H1 (cell line): ENCODE results near the gene RNF123. TPM values are rescaled to one million over a fixed set of nuclear protein-coding genes. Genes with fewer than 3 reads are reported as not detected.

ENCODE experiments used
- CTCF ChIA-PET: fragments of 300-600 bp; sonication (Branson Sonifier 250); formaldehyde crosslinking; loops from one replicate; lab custom pipeline; 2021; ENCODE audit not compliant: partially characterized antibody; lab: Charles Lee
- POLR2A ChIA-PET: fragments of 300-600 bp; sonication (Branson Sonifier 250); formaldehyde crosslinking; loops from one replicate; lab custom pipeline; 2021; ENCODE audit warnings: inconsistent platforms; ENCODE audit not compliant: partially characterized antibody; lab: Charles Lee
- DNase-seq, 2 experiments: peaks; one replicate each; pipeline versions ENCODE4 v3.0.0 to v3.0.0-alpha.2; 2010 to 2022; ENCODE audit warnings: low spot score in 2 of 2, low read depth in 1 of 2, mixed read lengths in 1 of 2
- FAIRE-seq: peaks from 2 replicates; lab custom pipeline; 2011; peaks lifted over from hg19 to GRCh38; lab: Jason Lieb, UNC
- H2AFZ ChIP-seq: 2 replicates; pipeline ENCODE4 v1.8.1; 2012; ENCODE audit warnings: low read length, inconsistent platforms
- H2AK5ac ChIP-seq: 2 replicates; pipeline ENCODE4 v1.6.1; 2013; ENCODE audit warnings: low read depth, low read length
- H2BK120ac ChIP-seq: replicated peaks from 2 replicates; pipeline ENCODE3; 2013; ENCODE audit warnings: low read depth, low read length, inconsistent platforms
- H2BK12ac ChIP-seq: 2 replicates; pipeline ENCODE4 v1.6.1; 2013; ENCODE audit warnings: low read depth, low read length
- H2BK15ac ChIP-seq: 2 replicates; pipeline ENCODE4 v1.6.1; 2013; ENCODE audit warnings: low read length
- H2BK20ac ChIP-seq: 2 replicates; pipeline ENCODE4 v1.6.1; 2013; ENCODE audit warnings: low read length
- H2BK5ac ChIP-seq: 2 replicates; pipeline ENCODE4 v1.6.1; 2013; ENCODE audit warnings: low read depth, low read length
- H3K14ac ChIP-seq: 2 replicates; pipeline ENCODE4 v1.6.1; 2013; ENCODE audit warnings: inconsistent platforms; ENCODE audit not compliant: insufficient read length
- H3K18ac ChIP-seq: 2 replicates; pipeline ENCODE4 v1.6.1; 2013; ENCODE audit warnings: low read length; ENCODE audit errors: extremely low read depth
- H3K23ac ChIP-seq: 2 replicates; pipeline ENCODE4 v1.6.1; 2013; ENCODE audit warnings: inconsistent platforms; ENCODE audit not compliant: insufficient read length
- H3K23me2 ChIP-seq: 2 replicates; pipeline ENCODE4 v1.6.1; 2013; ENCODE audit warnings: low read depth, low read length
- H3K27ac ChIP-seq: 2 replicates; pipeline ENCODE4 v1.6.1; 2011; ENCODE audit warnings: low read depth, low read length, inconsistent platforms
- H3K27me3 ChIP-seq, 4 experiments: replicated peaks in 1 of 4; 1 replicate in 1 of 4; 2 replicates in 3 of 4; pipeline versions ENCODE4 v1.6.1 to v1.8.1; 2011 to 2013; ENCODE audit warnings: low read length in 3 of 4, mild to moderate bottlenecking in 3 of 4, inconsistent platforms in 2 of 4, mixed read lengths in 2 of 4, moderate library complexity in 1 of 4; ENCODE audit not compliant: control insufficient read depth in 3 of 4, insufficient read depth in 3 of 4; ENCODE audit errors: extremely low read depth in 1 of 4
- H3K36me3 ChIP-seq, 4 experiments: 2 replicates each; pipeline versions ENCODE4 v1.6.1 to v1.8.1; 2011 to 2013; ENCODE audit warnings: mild to moderate bottlenecking in 4 of 4, low read length in 3 of 4, moderate library complexity in 2 of 4, control low read depth in 1 of 4, inconsistent platforms in 1 of 4; ENCODE audit not compliant: insufficient read depth in 4 of 4, control insufficient read depth in 2 of 4
- H3K4ac ChIP-seq: replicated peaks from 2 replicates; pipeline ENCODE3; 2013; ENCODE audit warnings: low read length, low read depth, mixed read lengths, inconsistent platforms; ENCODE audit not compliant: insufficient read length
- H3K4me1 ChIP-seq, 4 experiments: replicated peaks in 1 of 4; 1 replicate in 1 of 4; 2 replicates in 3 of 4; pipeline versions ENCODE4 v1.6.1 to v1.8.1; 2011 to 2013; ENCODE audit warnings: low read length in 3 of 4, inconsistent platforms in 2 of 4, mixed read lengths in 1 of 4; ENCODE audit not compliant: insufficient read depth in 4 of 4, control insufficient read depth in 3 of 4
- H3K4me2 ChIP-seq, 2 experiments: 2 replicates each; pipeline versions ENCODE4 v1.6.1 to v1.8.1; 2011 to 2013; ENCODE audit warnings: low read depth in 2 of 2, low read length in 2 of 2, control low read depth in 1 of 2, inconsistent platforms in 1 of 2, mild to moderate bottlenecking in 1 of 2; ENCODE audit not compliant: insufficient read depth in 1 of 2
- H3K4me3 ChIP-seq, 4 experiments: fragments of 200-600, 300-600 bp in 1 of 4; sonication (generic), shearing (Covaris generic), sonication (Bioruptor Twin) in 1 of 4; 2 replicates each; pipeline versions ENCODE4 v1.5.1 to v1.8.1; 2011 to 2016; ENCODE audit warnings: low read length in 4 of 4, low read depth in 3 of 4, control low read depth in 2 of 4, inconsistent platforms in 2 of 4, mild to moderate bottlenecking in 2 of 4, mixed read lengths in 1 of 4, moderate library complexity in 1 of 4; ENCODE audit not compliant: insufficient read depth in 2 of 4; ENCODE audit errors: extremely low read depth in 1 of 4
- H3K56ac ChIP-seq: replicated peaks from 2 replicates; pipeline ENCODE3; 2013; ENCODE audit warnings: low read depth, mild to moderate bottlenecking, mixed read lengths, low read length, inconsistent platforms; ENCODE audit not compliant: insufficient read length
- H3K79me1 ChIP-seq: 2 replicates; pipeline ENCODE4 v1.6.1; 2013; ENCODE audit warnings: low read depth, low read length, control low read depth
- H3K79me2 ChIP-seq, 2 experiments: 2 replicates each; pipeline versions ENCODE4 v1.6.1 to v1.8.1; 2012 to 2013; ENCODE audit warnings: low read length in 2 of 2, mild to moderate bottlenecking in 2 of 2, inconsistent platforms in 1 of 2; ENCODE audit not compliant: insufficient read depth in 2 of 2, control insufficient read depth in 1 of 2
- H3K9ac ChIP-seq, 4 experiments: replicated peaks in 1 of 4; 1 replicate in 1 of 4; 2 replicates in 3 of 4; pipeline versions ENCODE4 v1.6.1 to v1.8.1; 2011 to 2013; ENCODE audit warnings: low read depth in 3 of 4, low read length in 3 of 4, control low read depth in 2 of 4, mild to moderate bottlenecking in 2 of 4, moderate library complexity in 2 of 4, inconsistent platforms in 1 of 4; ENCODE audit errors: extremely low read depth in 1 of 4
- H3K9me3 ChIP-seq, 2 experiments: 2 replicates each; pipeline versions ENCODE4 v1.6.1 to v1.8.1; 2012 to 2013; ENCODE audit warnings: mild to moderate bottlenecking in 2 of 2, moderate library complexity in 2 of 2, control low read depth in 1 of 2, inconsistent platforms in 1 of 2, low read depth in 1 of 2, low read length in 1 of 2, mixed read lengths in 1 of 2; ENCODE audit not compliant: insufficient read depth in 2 of 2
- H4K20me1 ChIP-seq, 2 experiments: replicated peaks in 1 of 2; 2 replicates each; pipeline versions ENCODE3 to v1.8.1; 2011 to 2013; ENCODE audit warnings: inconsistent platforms in 2 of 2, low read length in 2 of 2, mild to moderate bottlenecking in 1 of 2; ENCODE audit not compliant: insufficient read depth in 2 of 2, control insufficient read depth in 1 of 2
- H4K5ac ChIP-seq: 2 replicates; pipeline ENCODE4 v1.6.1; 2013; ENCODE audit warnings: low read length, low read depth, mixed read lengths, inconsistent platforms; ENCODE audit not compliant: insufficient read length
- H4K8ac ChIP-seq: 2 replicates; pipeline ENCODE4 v1.8.0; 2013; ENCODE audit warnings: mild to moderate bottlenecking, moderate library complexity, low read length, inconsistent platforms; ENCODE audit not compliant: insufficient read depth; ENCODE audit errors: extremely low read depth
- H4K91ac ChIP-seq: replicated peaks from 2 replicates; pipeline ENCODE3; 2013; ENCODE audit warnings: low read length, mixed read lengths, inconsistent platforms; ENCODE audit not compliant: insufficient read length
- CREB1 ChIP-seq: IDR thresholded peaks from 2 replicates; pipeline ENCODE4 v1.6.1; 2012; ENCODE audit warnings: inconsistent platforms
- EP300 ChIP-seq, 2 experiments: IDR thresholded peaks; 1 replicate in 1 of 2; 2 replicates in 1 of 2; pipeline ENCODE4 v1.6.1; 2011 to 2012; ENCODE audit warnings: low read depth in 2 of 2, low read length in 2 of 2, mild to moderate bottlenecking in 2 of 2, borderline replicate concordance in 1 of 2, inconsistent platforms in 1 of 2, moderate library complexity in 1 of 2
- NANOG ChIP-seq: IDR thresholded peaks from 2 replicates; pipeline ENCODE4 v1.6.1; 2011; ENCODE audit warnings: low read length, low read depth, mild to moderate bottlenecking, inconsistent platforms; ENCODE audit not compliant: insufficient read depth, poor library complexity, severe bottlenecking
- RXRA ChIP-seq: IDR thresholded peaks from 2 replicates; pipeline ENCODE4 v1.6.1; 2011; ENCODE audit warnings: low read depth, mild to moderate bottlenecking, low read length, moderate library complexity; ENCODE audit not compliant: insufficient read depth
- WGBS, 2 experiments: shearing (Covaris generic) in 1 of 2; methylation state at CpG; one replicate each; pipeline versions ENCODE4 v1.1.6 to v1.1.7; 2013 to 2015; ENCODE audit warnings: low lambda C conversion rate in 2 of 2, mixed read lengths in 2 of 2, inconsistent platforms in 1 of 2, low coverage in 1 of 2, missing lambda C conversion rate in 1 of 2; ENCODE audit not compliant: insufficient replicate concordance in 2 of 2, insufficient coverage in 1 of 2, insufficient read length in 1 of 2; ENCODE audit errors: extremely low coverage in 1 of 2, missing lambda C conversion rate in 1 of 2; 5-methylcytosine and 5-hydroxymethylcytosine counted together
- polyA plus RNA-seq, 7 experiments: library from polyadenylated mRNA; depleted of rRNA in 3 of 7; stranded (reverse) in 5 of 7; unstranded in 2 of 7; fragments of >200 nt in 5 of 7; fragments of 200-250 nt in 2 of 7; gene quantifications; 1 replicate in 5 of 7; 2 replicates in 1 of 7; 4 replicates in 1 of 7; pipeline versions ENCODE4 v1.2.1 to v1.2.3, GENCODE V29; 2011 to 2013; ENCODE audit warnings: missing spikeins in 2 of 7, mixed read lengths in 2 of 7
- total RNA-seq: library from RNA; stranded (reverse); fragmentation: NEBNext Ultra II Directional; extraction: Animal tissue kit (Norgen Biotek cat#: 25700); gene quantifications from 2 replicates; pipeline ENCODE4 v1.2.1, GENCODE V29; 2021
- TF ChIP-seq, protein P1 (sequence below): IDR thresholded peaks from 2 replicates; pipeline ENCODE4 v1.6.1; 2011; ENCODE audit warnings: low read length, improper control_type of control experiment

The RNF123 gene
- total and polyA plus RNA-seq, 2 of the 8 experiments (the other 6 are each of a cell fraction or from before 2014, with no cell fraction given): 30.5 to 57.7 TPM

DNA sequence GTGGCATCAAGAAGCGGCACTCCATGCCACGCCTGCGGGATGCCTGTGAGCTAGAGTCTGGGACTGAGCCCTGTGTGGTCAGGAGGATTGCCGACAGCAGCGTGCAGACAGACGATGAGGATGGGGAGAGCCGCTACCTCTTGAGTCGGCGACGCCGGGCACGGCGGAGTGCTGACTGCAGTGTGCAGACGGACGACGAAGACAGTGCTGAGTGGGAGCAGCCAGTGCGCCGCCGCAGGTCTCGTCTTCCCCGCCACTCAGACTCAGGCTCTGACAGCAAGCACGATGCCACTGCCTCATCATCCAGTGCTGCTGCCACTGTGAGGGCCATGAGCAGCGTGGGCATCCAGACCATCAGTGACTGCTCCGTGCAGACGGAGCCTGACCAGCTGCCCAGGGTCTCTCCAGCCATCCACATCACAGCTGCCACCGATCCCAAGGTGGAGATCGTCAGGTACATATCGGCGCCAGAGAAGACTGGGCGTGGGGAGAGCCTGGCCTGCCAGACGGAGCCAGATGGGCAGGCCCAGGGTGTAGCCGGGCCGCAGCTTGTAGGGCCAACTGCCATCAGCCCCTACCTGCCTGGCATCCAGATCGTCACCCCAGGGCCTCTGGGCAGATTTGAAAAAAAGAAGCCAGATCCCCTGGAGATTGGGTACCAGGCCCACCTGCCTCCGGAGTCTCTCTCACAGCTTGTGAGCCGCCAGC is 32.0 kb upstream of the RNF123 start:
- Histone ChIP-seq H3K4ac (no peak overlapping the region), H3K4me1 (no peaks in the 10 kb centered on the region), H2AK5ac (no peak overlapping the region), H3K14ac (no peak overlapping the region), H2BK120ac (no peak overlapping the region), H2BK5ac (no peak overlapping the region), H3K9me3 (no peaks in the 10 kb centered on the region), H2AFZ (no peak overlapping the region), H4K8ac (peak overlapping the region; percentile 31), H3K23ac (no peak overlapping the region), H3K56ac (no peak overlapping the region), H3K79me2 (no peaks in the 10 kb centered on the region), H3K23me2 (no peaks in the 10 kb centered on the region), H3K27ac (no peak overlapping the region), H2BK15ac (no peak overlapping the region), H3K18ac (no peak overlapping the region), H3K4me2 (no peak overlapping the region), H3K27me3 (no peaks in the 10 kb centered on the region), H2BK12ac (no peak overlapping the region), H4K91ac (no peak overlapping the region), H3K9ac (no peak overlapping the region), H4K5ac (no peak overlapping the region), H3K36me3 (no peaks in the 10 kb centered on the region), H3K79me1 (no peaks in the 10 kb centered on the region; the same call in 1 of the 2 replicates), H4K20me1 (no peaks in the 10 kb centered on the region), H2BK20ac (no peak overlapping the region), H3K4me3 (no peak overlapping the region)
- DNase-seq (no peak), FAIRE-seq (no peak)
- 89% methylated on average over 29 of the region's 36 CpGs; no CpG with 5 or more reads in 1 of the 2 experiments for WGBS, 2 experiments
- no peak for TF ChIP-seq RXRA
- TF ChIP-seq CREB1: no peak
- no peak for TF ChIP-seq EP300 (IDR thresholded peaks at IDR 0.05; ENCODE audit: borderline replicate concordance in 1 of 2, low read depth in 2 of 2, low read length in 2 of 2)
- TF ChIP-seq, protein P1, sequence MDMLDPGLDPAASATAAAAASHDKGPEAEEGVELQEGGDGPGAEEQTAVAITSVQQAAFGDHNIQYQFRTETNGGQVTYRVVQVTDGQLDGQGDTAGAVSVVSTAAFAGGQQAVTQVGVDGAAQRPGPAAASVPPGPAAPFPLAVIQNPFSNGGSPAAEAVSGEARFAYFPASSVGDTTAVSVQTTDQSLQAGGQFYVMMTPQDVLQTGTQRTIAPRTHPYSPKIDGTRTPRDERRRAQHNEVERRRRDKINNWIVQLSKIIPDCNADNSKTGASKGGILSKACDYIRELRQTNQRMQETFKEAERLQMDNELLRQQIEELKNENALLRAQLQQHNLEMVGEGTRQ: no peak
- no peak for TF ChIP-seq NANOG
- ChIA-PET CTCF (interaction anchor here (0.6 to 7.9 kb wide), 13 partner anchors 9 to 276 kb away, joined by 3 to 39 read pairs (median 5); no protein-coding TSS in a partner anchor), POLR2A (no interaction called here)
